Fibroblast of lung (primary cell): ENCODE measurements around the gene APOC4. TPM values are rescaled to one million over a fixed set of nuclear protein-coding genes. Genes with fewer than 3 reads are reported as not detected.
A peak's percentile ranks its signal among the peaks of the same experiment; 100 is the strongest.

Experiments used
- DNase-seq, 2 donors: peaks; one replicate each; pipeline versions ENCODE4 v3.0.0 to v3.0.0-alpha.2; 2010; ENCODE audit warnings: low read depth in 2 of 2
- H2AFZ ChIP-seq: 2 replicates; pipeline ENCODE4 v1.5.1; 2012; ENCODE audit warnings: low read length, control low read depth, inconsistent platforms
- H3K27ac ChIP-seq: 2 replicates; pipeline ENCODE4 v1.5.1; 2011; ENCODE audit warnings: low read length, control low read depth; ENCODE audit not compliant: insufficient read depth
- H3K27me3 ChIP-seq: 2 replicates; pipeline ENCODE4 v1.5.1; 2011; ENCODE audit warnings: mild to moderate bottlenecking, low read length; ENCODE audit not compliant: control insufficient read depth, insufficient read depth
- H3K36me3 ChIP-seq: 2 replicates; pipeline ENCODE4 v1.5.1; 2011; ENCODE audit warnings: low read length; ENCODE audit not compliant: control insufficient read depth, insufficient read depth
- H3K4me1 ChIP-seq: 2 replicates; pipeline ENCODE4 v1.5.1; 2011; ENCODE audit warnings: low read length; ENCODE audit not compliant: control insufficient read depth, insufficient read depth; ENCODE audit errors: extremely low read depth
- H3K4me2 ChIP-seq: 2 replicates; pipeline ENCODE4 v1.5.1; 2011; ENCODE audit warnings: low read length, control low read depth; ENCODE audit not compliant: insufficient read depth; ENCODE audit errors: extremely low read depth
- H3K4me3 ChIP-seq, 4 experiments: fragments of 200-600 bp in 1 of 4; sonication (generic) in 1 of 4; replicated peaks in 1 of 4; 2 replicates each; pipeline ENCODE4 v1.5.1; 2011 to 2016; ENCODE audit warnings: low read length in 4 of 4, low read depth in 3 of 4, mild to moderate bottlenecking in 3 of 4, control low read depth in 2 of 4, inconsistent platforms in 1 of 4, mixed read lengths in 1 of 4; ENCODE audit not compliant: insufficient read depth in 1 of 4; ENCODE audit errors: control extremely low read depth in 1 of 4
- H3K79me2 ChIP-seq: 2 replicates; pipeline ENCODE4 v1.5.1; 2012; ENCODE audit warnings: mild to moderate bottlenecking, low read length, inconsistent platforms; ENCODE audit not compliant: control insufficient read depth, insufficient read depth
- H3K9ac ChIP-seq: 2 replicates; pipeline ENCODE4 v1.5.1; 2011; ENCODE audit warnings: mild to moderate bottlenecking, low read length, control low read depth; ENCODE audit not compliant: insufficient read depth
- H3K9me3 ChIP-seq: 2 replicates; pipeline ENCODE4 v1.5.1; 2012; ENCODE audit warnings: low read depth, low read length; ENCODE audit not compliant: control insufficient read depth, insufficient read depth
- H4K20me1 ChIP-seq: 2 replicates; pipeline ENCODE4 v1.5.1; 2011; ENCODE audit warnings: low read length; ENCODE audit not compliant: control insufficient read depth, insufficient read depth; ENCODE audit errors: extremely low read depth
- CTCF ChIP-seq, 2 donors: IDR thresholded peaks in 1 of 2; conservative IDR thresholded peaks in 1 of 2; 1 replicate in 1 of 2; 2 replicates in 1 of 2; pipeline ENCODE4 v1.5.1; 2011 to 2012; ENCODE audit warnings: low read length in 2 of 2, control low read depth in 1 of 2, inconsistent platforms in 1 of 2, low read depth in 1 of 2, mild to moderate bottlenecking in 1 of 2
- EZH2 ChIP-seq: IDR thresholded peaks from 2 replicates; pipeline ENCODE4 v1.5.1; 2012; ENCODE audit warnings: low read length, control low read depth, mild to moderate bottlenecking; ENCODE audit errors: missing control alignments
- polyA plus RNA-seq, 2 donors: library from polyadenylated mRNA; depleted of rRNA in 1 of 2; stranded (reverse) in 1 of 2; unstranded in 1 of 2; fragments of >200 nt; gene quantifications; 2 replicates each; pipeline ENCODE4 v1.2.1, GENCODE V29; 2011 to 2012; ENCODE audit warnings: missing spikeins in 1 of 2
- total RNA-seq: library from RNA; depleted of rRNA; stranded (reverse); fragments of >200 nt; gene quantifications from 2 replicates; pipeline ENCODE4 v1.2.1, GENCODE V29; 2014

Gene APOC4
- total and polyA plus RNA-seq, 2 donors (not counting 1 experiment from before 2014, with no cell fraction given) = not detected

DNA sequence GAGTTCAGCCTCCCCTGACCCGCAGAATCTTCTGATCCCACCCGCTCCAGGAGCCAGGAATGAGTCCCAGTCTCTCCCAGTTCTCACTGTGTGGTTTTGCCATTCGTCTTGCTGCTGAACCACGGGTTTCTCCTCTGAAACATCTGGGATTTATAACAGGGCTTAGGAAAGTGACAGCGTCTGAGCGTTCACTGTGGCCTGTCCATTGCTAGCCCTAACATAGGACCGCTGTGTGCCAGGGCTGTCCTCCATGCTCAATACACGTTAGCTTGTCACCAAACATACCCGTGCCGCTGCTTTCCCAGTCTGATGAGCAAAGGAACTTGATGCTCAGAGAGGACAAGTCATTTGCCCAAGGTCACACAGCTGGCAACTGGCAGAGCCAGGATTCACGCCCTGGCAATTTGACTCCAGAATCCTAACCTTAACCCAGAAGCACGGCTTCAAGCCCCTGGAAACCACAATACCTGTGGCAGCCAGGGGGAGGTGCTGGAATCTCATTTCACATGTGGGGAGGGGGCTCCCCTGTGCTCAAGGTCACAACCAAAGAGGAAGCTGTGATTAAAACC is 37.5 kb upstream of the APOC4 start:
- no peak overlapping the region for H3K4me3 ChIP-seq
- H2AFZ ChIP-seq = no peak overlapping the region
- H3K4me1 ChIP-seq = no peaks in the 10 kb centered on the region
- H3K4me2 ChIP-seq = no peak overlapping the region
- H4K20me1 ChIP-seq = no peaks in the 10 kb centered on the region
- TF ChIP-seq EZH2 = no peak
- TF ChIP-seq CTCF (conservative IDR thresholded peaks at IDR 0.05 in 1 of 2, IDR thresholded peaks at IDR 0.05 in 1 of 2; ENCODE audit: low read depth in 1 of 2, low read length in 2 of 2) = peak in 1 of 2 donors; percentile 3
- H3K36me3 ChIP-seq = peaks cover 8% of the 10 kb centered on the region
- no peak overlapping the region for H3K27ac ChIP-seq
- H3K27me3 ChIP-seq = peaks cover 9% of the 10 kb centered on the region
- no peaks in the 10 kb centered on the region for H3K79me2 ChIP-seq
- no peak for DNase-seq
- H3K9me3 ChIP-seq = no peaks in the 10 kb centered on the region
- no peak overlapping the region for H3K9ac ChIP-seq

- Histone ChIP-seq H3K4me2 (peak within 1 kb of the TSS; percentile 59), H3K4me3 (peak within 1 kb of the TSS in 2 of 4 experiments; percentile 53 to 85), H2AFZ (peak within 1 kb of the TSS; percentile 39), H3K36me3 (peaks cover 4% of the 10 kb centered on the region), H3K9ac (peak within 1 kb of the TSS; percentile 2), H3K4me1 (no peaks in the 10 kb centered on the region), H3K79me2 (no peaks in the 10 kb centered on the region), H3K27ac (no peak within 1 kb of the TSS), H3K9me3 (no peaks in the 10 kb centered on the region), H3K27me3 (peaks cover 9% of the 10 kb centered on the region), H4K20me1 (no peaks in the 10 kb centered on the region)
- DNase-seq = peak in 1 of 2 donors; percentile 47
- TF ChIP-seq EZH2 = peak; percentile 83
- no peak for TF ChIP-seq CTCF (conservative IDR thresholded peaks at IDR 0.05 in 1 of 2, IDR thresholded peaks at IDR 0.05 in 1 of 2; ENCODE audit: low read depth in 1 of 2, low read length in 2 of 2)
These were observed 36.4 kb upstream of the APOC4 start, which contains the start of gene APOE for GRCh38 chr19:44905437-44906160. TSS of gene APOE (plus strand) at chr19:44905796. CDS start at chr19:44906625, 829 bp downstream.

DNA sequence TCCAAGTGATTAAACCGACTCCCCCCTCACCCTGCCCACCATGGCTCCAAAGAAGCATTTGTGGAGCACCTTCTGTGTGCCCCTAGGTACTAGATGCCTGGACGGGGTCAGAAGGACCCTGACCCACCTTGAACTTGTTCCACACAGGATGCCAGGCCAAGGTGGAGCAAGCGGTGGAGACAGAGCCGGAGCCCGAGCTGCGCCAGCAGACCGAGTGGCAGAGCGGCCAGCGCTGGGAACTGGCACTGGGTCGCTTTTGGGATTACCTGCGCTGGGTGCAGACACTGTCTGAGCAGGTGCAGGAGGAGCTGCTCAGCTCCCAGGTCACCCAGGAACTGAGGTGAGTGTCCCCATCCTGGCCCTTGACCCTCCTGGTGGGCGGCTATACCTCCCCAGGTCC is 34.4 kb upstream of the APOC4 start:
- H3K9me3 ChIP-seq = no peaks in the 10 kb centered on the region
- DNase-seq = no peak
- peaks cover 2% of the 10 kb centered on the region for H3K36me3 ChIP-seq
- no peak overlapping the region for H3K4me3 ChIP-seq
- no peaks in the 10 kb centered on the region for H3K79me2 ChIP-seq
- H3K4me1 ChIP-seq = peaks cover 6% of the 10 kb centered on the region
- H3K4me2 ChIP-seq = no peak overlapping the region
- H4K20me1 ChIP-seq = no peaks in the 10 kb centered on the region
- TF ChIP-seq CTCF (conservative IDR thresholded peaks at IDR 0.05 in 1 of 2, IDR thresholded peaks at IDR 0.05 in 1 of 2; ENCODE audit: low read depth in 1 of 2, low read length in 2 of 2) (no peak), EZH2 (no peak)
- peaks cover 9% of the 10 kb centered on the region for H3K27me3 ChIP-seq
- H3K9ac ChIP-seq = no peak overlapping the region
- no peak overlapping the region for H2AFZ ChIP-seq
- no peak overlapping the region for H3K27ac ChIP-seq
